Measurements from ENCODE around the gene BANP.
"Not testable (repeated sequence)": the region's sequence is repeated elsewhere in the genome, so short reads cannot be mapped to it uniquely, and the experiment has no call there.

BANP gene

GRCh38 chr16:88026964-88027938 is 76.0 kb downstream of the BANP start:
- FAIRE-seq, result no peak
- TF ChIP-seq, protein P1, sequence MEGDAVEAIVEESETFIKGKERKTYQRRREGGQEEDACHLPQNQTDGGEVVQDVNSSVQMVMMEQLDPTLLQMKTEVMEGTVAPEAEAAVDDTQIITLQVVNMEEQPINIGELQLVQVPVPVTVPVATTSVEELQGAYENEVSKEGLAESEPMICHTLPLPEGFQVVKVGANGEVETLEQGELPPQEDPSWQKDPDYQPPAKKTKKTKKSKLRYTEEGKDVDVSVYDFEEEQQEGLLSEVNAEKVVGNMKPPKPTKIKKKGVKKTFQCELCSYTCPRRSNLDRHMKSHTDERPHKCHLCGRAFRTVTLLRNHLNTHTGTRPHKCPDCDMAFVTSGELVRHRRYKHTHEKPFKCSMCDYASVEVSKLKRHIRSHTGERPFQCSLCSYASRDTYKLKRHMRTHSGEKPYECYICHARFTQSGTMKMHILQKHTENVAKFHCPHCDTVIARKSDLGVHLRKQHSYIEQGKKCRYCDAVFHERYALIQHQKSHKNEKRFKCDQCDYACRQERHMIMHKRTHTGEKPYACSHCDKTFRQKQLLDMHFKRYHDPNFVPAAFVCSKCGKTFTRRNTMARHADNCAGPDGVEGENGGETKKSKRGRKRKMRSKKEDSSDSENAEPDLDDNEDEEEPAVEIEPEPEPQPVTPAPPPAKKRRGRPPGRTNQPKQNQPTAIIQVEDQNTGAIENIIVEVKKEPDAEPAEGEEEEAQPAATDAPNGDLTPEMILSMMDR (IDR thresholded peaks at IDR 0.05; ENCODE audit: insufficient read depth, missing control alignments), result no peak

GRCh38 chr16:88028177-88028930 is 77.1 kb downstream of the BANP start:
- not testable (repeated sequence) for DNase-seq (ENCODE audit: insufficient read length, low spot score); FAIRE-seq

More at GRCh38 chr16:88026964-88027938, 76.0 kb downstream of the BANP start:
- no peak for DNase-seq (ENCODE audit: insufficient read length, low spot score)

DNA sequence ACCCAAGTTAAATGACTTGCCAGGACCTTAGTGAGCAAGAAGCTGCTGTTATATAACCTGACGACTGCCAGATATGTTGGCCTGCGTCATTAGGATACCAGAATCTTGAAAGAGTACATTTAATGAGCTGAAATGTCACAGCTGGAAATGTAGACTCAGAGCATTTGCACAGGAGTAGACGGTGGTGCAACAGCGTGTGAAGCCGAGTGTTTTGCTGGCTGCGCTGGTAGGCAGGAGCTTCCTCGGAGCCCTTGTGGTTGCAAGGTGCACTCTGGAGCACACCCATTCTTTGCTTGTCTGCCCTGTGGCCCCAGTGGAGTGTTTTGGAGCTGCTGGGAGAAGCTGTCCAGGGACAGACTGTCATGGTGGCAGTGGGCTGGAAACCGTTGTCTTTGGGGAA is 79.3 kb downstream of the BANP start:
- no peak for FAIRE-seq
- TF ChIP-seq, protein P1 (IDR thresholded peaks at IDR 0.05; ENCODE audit: insufficient read depth, missing control alignments), result no peak
- no peak for DNase-seq (ENCODE audit: insufficient read length, low spot score)

DNA sequence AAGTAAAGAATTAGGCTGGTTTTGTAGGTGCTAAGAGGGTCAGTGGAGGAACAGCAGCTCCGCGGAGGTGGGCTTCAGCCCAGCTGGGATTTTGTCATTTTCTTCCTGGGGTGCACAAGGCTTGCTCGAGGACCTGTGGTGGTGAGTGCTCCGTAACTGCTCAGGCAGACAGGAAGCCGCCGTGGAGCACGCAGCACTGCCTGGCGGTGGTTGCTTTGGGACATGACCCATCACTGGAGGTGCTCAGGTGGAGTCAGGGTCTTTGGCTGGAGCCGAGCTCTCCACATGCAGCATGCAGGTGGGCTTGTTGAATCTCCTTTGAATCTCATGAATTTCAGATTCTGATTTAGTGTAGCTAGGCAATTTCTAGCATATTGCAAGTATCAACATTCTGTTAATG is 79.7 kb downstream of the BANP start:
- DNase-seq (ENCODE audit: insufficient read length, low spot score); FAIRE-seq: not testable (repeated sequence)

DNA sequence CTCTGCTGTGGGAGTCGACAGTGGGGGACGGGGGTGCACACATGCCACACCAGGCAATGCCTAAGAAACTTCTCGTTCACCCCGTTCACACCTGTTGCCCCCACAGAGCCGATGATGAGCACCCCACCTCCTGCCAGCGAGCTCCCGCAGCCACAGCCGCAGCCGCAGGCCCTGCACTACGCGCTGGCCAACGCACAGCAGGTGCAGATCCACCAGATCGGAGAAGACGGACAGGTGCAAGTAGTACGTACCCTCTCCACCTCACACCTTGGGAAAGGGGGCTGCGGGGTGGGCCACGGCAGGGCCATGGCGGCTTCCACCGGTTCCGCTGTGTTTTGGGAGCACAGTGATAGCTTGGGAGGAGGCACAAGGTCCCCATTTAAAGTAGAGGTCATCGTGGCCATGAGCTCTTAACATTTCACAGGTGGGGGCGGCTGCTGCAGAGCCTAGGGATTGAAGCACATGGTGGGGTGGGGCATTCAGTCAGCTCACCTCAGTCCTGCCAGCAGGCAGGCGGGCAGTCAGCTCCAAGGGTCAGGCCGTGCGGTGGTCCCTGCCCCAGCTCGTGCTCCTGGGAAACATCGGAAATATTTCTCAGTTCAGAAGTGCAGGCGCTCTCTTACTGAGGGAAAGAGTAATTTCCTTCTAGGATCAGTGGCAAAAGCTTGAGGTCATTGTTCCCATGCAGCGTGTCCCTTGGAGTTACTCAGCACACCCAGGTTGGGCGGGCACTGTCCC is 81.9 kb downstream of the BANP start:
- not testable (repeated sequence) for DNase-seq (ENCODE audit: insufficient read length, low spot score); FAIRE-seq

DNA sequence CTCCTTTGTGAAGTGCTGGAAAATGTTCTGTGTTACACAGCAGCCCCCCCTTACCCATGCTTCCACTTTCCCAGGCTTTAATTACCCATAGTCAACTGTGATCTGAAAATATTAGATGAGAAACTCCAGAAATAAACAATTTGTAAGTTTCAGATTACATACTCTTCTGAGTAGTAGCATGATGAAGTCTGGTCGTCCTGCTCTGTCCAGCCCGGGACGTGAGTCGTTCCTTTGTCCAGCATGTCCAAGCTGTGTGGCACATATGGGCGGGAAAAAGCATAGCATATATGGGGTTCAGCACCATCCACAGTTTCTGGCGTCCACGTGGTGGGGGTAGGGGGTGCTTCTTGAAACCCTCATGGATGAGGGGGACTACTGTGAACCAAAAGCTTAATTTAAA is 83.5 kb downstream of the BANP start:
- TF ChIP-seq, protein P1 (IDR thresholded peaks at IDR 0.05; ENCODE audit: insufficient read depth, missing control alignments), result no peak
- DNase-seq (ENCODE audit: insufficient read length, low spot score) (no peak), FAIRE-seq (no peak)

DNA sequence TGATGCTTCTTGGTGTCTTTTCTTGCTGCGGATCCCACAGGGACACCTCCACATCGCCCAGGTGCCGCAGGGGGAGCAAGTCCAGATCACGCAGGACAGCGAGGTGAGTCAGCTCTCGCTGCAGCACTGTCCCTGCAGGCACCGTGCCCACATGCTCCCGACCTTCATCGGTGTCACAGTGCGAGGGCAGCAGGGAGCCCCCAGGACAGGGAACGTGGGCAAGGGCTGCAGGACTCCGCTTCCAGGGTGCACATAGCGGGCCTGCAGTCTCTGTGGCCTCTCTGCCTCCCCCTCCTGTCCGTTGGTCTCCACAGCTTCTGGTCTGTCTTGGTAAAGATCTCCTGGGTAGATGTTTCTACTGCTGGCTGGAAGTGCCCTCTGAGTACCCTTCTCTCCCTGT is 84.1 kb downstream of the BANP start:
- no peak for DNase-seq (ENCODE audit: insufficient read length, low spot score)
- TF ChIP-seq, protein P1 (IDR thresholded peaks at IDR 0.05; ENCODE audit: insufficient read depth, missing control alignments), result no peak
- no peak for FAIRE-seq

GRCh38 chr16:88035884-88036639 is 84.8 kb downstream of the BANP start:
- FAIRE-seq; DNase-seq (ENCODE audit: insufficient read length, low spot score): not testable (repeated sequence)

DNA sequence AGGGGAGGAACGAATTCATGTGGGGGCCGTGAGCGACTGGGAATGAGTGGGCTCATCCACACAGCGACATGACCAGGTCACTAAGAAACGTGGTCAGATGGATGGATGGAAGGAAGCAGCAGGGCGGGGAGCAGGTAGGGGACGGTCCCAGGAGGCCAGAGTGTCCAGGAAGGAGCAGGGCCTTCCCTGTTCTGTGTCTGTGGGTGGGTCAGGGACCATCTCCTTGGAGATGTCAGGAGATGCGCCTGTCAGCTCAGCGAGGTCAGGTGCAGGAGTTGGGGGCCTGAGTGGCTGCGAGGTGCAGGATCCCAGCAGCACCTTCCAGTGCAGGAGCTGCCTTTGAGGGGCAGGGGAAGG is 85.4 kb downstream of the BANP start:
- not testable (repeated sequence) for FAIRE-seq; DNase-seq (ENCODE audit: insufficient read length, low spot score)

DNA sequence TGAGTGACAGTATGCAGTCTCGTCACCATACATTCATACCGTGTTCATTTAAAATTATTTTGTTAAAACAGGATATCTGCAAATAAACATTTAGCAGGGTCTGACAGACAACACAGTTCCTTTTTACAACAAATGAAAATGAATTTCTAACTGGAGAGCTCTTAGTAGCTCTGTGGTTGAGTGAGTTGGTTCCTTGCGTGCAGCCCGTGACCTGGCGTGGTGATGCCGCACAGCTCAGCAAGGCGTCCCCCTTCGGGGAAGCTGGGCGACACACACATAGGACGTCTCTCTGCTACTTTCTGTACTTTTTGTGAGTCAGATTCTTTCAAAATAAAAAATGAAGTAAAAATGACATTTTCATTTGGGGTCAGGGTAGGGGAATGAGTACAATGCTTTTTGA is 86.1 kb downstream of the BANP start:
- not testable (repeated sequence) for DNase-seq (ENCODE audit: insufficient read length, low spot score); FAIRE-seq

GRCh38 chr16:88037876-88038525 is 86.8 kb downstream of the BANP start:
- not testable (repeated sequence) for FAIRE-seq; DNase-seq (ENCODE audit: insufficient read length, low spot score)

- FAIRE-seq; DNase-seq (ENCODE audit: insufficient read length, low spot score): not testable (repeated sequence)
Measured at GRCh38 chr16:88038526-88038908, 87.3 kb downstream of the BANP start.

All from D721Med (cell line).